Ishikawa (cell line): ENCODE data around the gene DSC2.

Experiments
- CEBPB ChIP-seq: IDR thresholded peaks from 2 replicates; pipeline ENCODE4 v1.6.1; 2012
- CREB1 ChIP-seq: IDR thresholded peaks from 2 replicates; pipeline ENCODE4 v1.6.1; 2012; ENCODE audit warnings: low read depth
- EGR1 ChIP-seq: IDR thresholded peaks from 2 replicates; pipeline ENCODE4 v1.6.1; 2012
- EP300 ChIP-seq: IDR thresholded peaks from 2 replicates; pipeline ENCODE4 v1.6.1; 2012; ENCODE audit warnings: borderline replicate concordance
- FOXM1 ChIP-seq: IDR thresholded peaks from 2 replicates; pipeline ENCODE4 v1.6.1; 2012; ENCODE audit warnings: low read depth, borderline replicate concordance
- MAX ChIP-seq: IDR thresholded peaks from 2 replicates; pipeline ENCODE4 v1.6.1; 2012
- NFIC ChIP-seq: IDR thresholded peaks from 2 replicates; pipeline ENCODE4 v1.6.1; 2012
- RAD21 ChIP-seq: IDR thresholded peaks from 2 replicates; pipeline ENCODE4 v1.6.1; 2012; ENCODE audit warnings: low read depth
- TAF1 ChIP-seq: IDR thresholded peaks from 2 replicates; pipeline ENCODE4 v1.6.1; 2012; ENCODE audit warnings: low read depth, mild to moderate bottlenecking
- TCF12 ChIP-seq: IDR thresholded peaks from 2 replicates; pipeline ENCODE4 v1.6.1; 2012; ENCODE audit warnings: low read depth
- TEAD4 ChIP-seq: IDR thresholded peaks from 2 replicates; pipeline ENCODE4 v1.6.1; 2012
- YY1 ChIP-seq: IDR thresholded peaks from 2 replicates; pipeline ENCODE4 v1.6.1; 2012; ENCODE audit warnings: low read depth
- ZBTB7A ChIP-seq: IDR thresholded peaks from 2 replicates; pipeline ENCODE4 v1.6.1; 2012; ENCODE audit warnings: low read depth
- TF ChIP-seq, protein P1 (sequence below): IDR thresholded peaks from 2 replicates; pipeline ENCODE4 v1.6.1; 2012
- TF ChIP-seq, protein P2 (sequence below): IDR thresholded peaks from 2 replicates; pipeline ENCODE4 v1.6.1; 2012; ENCODE audit warnings: low read depth, mild to moderate bottlenecking

The DSC2 gene

GRCh38 chr18:31044926-31045325 is 57.3 kb downstream of the DSC2 start:
- TF ChIP-seq NFIC (no peak), TEAD4 (no peak), ZBTB7A (no peak), YY1 (no peak), TCF12 (no peak), EP300 (no peak), EGR1 (no peak), RAD21 (no peak), TAF1 (no peak), CEBPB (no peak), FOXM1 (no peak), CREB1 (no peak)
- TF ChIP-seq, protein P1, sequence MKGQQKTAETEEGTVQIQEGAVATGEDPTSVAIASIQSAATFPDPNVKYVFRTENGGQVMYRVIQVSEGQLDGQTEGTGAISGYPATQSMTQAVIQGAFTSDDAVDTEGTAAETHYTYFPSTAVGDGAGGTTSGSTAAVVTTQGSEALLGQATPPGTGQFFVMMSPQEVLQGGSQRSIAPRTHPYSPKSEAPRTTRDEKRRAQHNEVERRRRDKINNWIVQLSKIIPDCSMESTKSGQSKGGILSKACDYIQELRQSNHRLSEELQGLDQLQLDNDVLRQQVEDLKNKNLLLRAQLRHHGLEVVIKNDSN: no peak

DNA sequence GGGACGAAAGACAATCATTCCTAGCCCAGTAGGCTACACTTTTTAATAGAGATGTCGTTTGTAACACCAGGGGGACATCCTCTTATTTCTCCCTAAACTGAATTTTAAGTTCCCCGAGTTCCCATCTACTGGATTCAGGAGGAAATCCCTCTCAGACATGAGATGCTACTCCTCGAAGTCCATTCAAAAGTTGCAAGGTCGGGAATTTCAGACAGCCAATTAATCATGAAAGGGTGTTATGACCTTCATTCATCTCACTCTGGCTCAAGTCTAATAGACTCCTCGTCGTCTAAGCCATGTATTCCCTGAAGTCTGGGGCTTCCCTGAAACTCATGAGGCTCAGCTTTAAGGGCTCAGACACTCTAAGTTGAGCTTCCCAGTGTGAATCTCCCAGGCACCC is 58.5 kb downstream of the DSC2 start:
- no peak for TF ChIP-seq TCF12
- TF ChIP-seq TAF1: no peak
- no peak for TF ChIP-seq FOXM1
- TF ChIP-seq, protein P2, sequence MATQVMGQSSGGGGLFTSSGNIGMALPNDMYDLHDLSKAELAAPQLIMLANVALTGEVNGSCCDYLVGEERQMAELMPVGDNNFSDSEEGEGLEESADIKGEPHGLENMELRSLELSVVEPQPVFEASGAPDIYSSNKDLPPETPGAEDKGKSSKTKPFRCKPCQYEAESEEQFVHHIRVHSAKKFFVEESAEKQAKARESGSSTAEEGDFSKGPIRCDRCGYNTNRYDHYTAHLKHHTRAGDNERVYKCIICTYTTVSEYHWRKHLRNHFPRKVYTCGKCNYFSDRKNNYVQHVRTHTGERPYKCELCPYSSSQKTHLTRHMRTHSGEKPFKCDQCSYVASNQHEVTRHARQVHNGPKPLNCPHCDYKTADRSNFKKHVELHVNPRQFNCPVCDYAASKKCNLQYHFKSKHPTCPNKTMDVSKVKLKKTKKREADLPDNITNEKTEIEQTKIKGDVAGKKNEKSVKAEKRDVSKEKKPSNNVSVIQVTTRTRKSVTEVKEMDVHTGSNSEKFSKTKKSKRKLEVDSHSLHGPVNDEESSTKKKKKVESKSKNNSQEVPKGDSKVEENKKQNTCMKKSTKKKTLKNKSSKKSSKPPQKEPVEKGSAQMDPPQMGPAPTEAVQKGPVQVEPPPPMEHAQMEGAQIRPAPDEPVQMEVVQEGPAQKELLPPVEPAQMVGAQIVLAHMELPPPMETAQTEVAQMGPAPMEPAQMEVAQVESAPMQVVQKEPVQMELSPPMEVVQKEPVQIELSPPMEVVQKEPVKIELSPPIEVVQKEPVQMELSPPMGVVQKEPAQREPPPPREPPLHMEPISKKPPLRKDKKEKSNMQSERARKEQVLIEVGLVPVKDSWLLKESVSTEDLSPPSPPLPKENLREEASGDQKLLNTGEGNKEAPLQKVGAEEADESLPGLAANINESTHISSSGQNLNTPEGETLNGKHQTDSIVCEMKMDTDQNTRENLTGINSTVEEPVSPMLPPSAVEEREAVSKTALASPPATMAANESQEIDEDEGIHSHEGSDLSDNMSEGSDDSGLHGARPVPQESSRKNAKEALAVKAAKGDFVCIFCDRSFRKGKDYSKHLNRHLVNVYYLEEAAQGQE: no peak
- no peak for TF ChIP-seq CREB1
- TF ChIP-seq ZBTB7A: no peak
- no peak for TF ChIP-seq EGR1
- no peak for TF ChIP-seq YY1
- no peak for TF ChIP-seq NFIC
- no peak for TF ChIP-seq MAX
- no peak for TF ChIP-seq CEBPB
- TF ChIP-seq, protein P1: no peak
- TF ChIP-seq RAD21: no peak
- TF ChIP-seq EP300: no peak
- TF ChIP-seq TEAD4: no peak

DNA sequence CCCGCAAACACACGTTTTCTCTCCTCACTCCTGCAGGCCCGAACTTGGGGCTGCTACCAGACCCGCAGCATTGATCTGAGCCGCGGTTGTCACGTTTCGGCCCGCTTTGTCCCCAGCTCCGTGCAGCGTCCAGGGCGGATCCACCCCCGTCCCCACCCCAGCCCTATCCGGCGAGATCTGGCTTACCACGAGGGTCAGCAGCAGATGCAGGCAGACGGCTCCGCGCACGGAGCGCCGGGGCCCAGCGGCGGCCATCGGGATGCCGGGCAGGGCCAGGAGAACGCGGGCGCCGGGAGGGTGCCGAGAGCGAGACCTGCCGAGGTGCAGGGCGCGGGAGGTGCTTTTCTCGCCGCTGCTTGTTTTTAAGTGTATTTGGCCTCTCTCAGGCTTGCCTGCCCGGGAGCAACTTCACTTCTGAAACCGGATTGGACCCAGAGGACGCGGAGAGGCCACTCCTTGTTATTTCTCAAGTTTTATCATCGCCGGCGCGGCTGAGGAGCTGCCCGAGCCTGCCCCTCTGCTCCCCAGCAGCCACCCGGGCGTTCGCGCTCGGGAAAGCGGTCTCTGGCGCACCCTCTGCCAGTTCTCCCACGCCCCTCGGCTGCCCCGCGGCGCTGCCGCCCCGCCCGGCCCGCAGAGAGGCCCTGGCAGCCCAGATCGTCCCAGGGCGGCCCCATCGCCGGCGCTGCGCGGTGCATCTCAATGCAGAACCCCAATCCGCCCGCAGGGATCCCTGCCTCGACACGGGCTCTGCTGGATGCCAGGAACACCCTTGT is 59.6 kb downstream of the DSC2 start, which contains the start of gene DSC3:
TSS of gene DSC3 (minus strand) at position 337 of the 776 bp plus-strand sequence. CDS start at position 255, 82 bp downstream.
- 0 out of 2 replicates have a peak, but pooled peaks have one; percentile 43 for TF ChIP-seq YY1
- TF ChIP-seq EP300: no peak

DNA sequence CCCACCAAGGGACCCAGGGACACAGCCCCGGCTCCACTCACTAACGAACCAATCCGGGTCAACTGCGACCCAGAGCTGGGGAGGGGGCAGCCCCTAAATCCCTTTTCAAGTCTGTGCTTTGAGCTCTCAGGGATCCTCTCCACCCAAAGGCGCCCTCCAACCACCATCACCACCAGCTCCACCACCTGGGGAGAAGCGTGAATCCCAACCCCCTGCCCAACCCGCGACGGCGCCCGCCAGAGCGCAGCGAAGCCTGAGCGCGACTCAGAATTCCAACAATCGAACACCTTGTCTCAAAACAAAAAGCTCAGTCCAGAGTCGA is 60.2 kb downstream of the DSC2 start:
- TF ChIP-seq, protein P2: no peak
- TF ChIP-seq FOXM1 (no peak), TAF1 (no peak), MAX (no peak), TCF12 (no peak), YY1 (no peak), RAD21 (no peak), NFIC (no peak), TEAD4 (no peak), CEBPB (no peak), EGR1 (no peak), EP300 (no peak), ZBTB7A (no peak), CREB1 (no peak)
- TF ChIP-seq, protein P1: no peak

DNA sequence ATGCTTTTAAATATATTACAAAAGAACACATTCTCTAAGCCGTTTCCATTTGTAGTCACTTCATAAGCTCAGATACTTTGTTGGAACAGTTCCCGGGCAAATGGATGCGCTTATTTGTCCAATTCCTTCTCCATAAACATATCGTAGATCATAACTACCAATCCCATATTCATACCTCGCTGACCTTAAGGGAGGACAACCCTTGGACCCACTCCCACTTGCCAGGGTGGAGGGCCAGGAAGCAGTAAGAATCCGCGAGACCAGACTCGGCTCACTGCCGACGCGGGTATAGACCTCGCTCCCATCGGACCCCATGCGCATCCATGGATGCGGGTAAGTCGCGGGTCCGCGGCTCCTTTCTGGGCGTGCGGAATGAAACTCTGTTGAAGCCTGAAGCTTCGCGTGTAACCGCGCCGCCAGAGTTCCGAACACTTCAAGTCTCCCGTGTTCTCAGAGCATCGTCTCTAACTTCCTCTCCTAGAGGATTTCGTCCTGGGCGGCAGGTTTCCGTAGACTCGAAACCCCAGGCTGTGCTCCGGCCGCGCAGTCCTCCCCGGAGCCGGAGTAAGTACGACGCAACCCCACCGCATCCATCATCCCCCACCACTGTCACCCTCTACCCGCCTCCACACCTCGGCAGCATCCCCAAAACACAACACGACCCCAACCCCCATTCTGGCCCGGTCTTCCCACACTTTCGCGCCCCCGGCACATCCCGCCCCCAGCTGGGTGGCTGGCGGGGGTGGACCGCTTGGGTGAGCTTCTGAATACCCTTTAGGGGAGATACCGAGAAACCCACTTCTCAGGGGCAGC is 60.7 kb downstream of the DSC2 start:
- no peak for TF ChIP-seq ZBTB7A
- TF ChIP-seq FOXM1: no peak
- TF ChIP-seq, protein P2: no peak
- TF ChIP-seq TAF1: no peak
- no peak for TF ChIP-seq TCF12
